Progenitor cell of endocrine pancreas (in vitro differentiated cells): Measurements from ENCODE around the gene PEX11B. TPM values are rescaled to one million over a fixed set of nuclear protein-coding genes. Genes with fewer than 3 reads are reported as not detected.
"Not testable (repeated sequence)": the region's sequence is repeated elsewhere in the genome, so short reads cannot be mapped to it uniquely, and the experiment has no call there.

Source experiments
- DNase-seq: peaks from one replicate; pipeline ENCODE4 v3.0.0; 2021; ENCODE audit warnings: low spot score; ENCODE audit not compliant: unreplicated experiment
- H3K27ac Mint-ChIP-seq: 2 replicates; pipeline ENCODE4 v1.8.0; 2021; ENCODE audit warnings: mild to moderate bottlenecking, moderate library complexity, mixed read lengths
- H3K27me3 Mint-ChIP-seq: 2 replicates; pipeline ENCODE4 v1.8.0; 2021; ENCODE audit warnings: mixed read lengths
- H3K36me3 Mint-ChIP-seq: 2 replicates; pipeline ENCODE4 v1.8.0; 2022; ENCODE audit warnings: mixed read lengths; ENCODE audit not compliant: insufficient read depth
- H3K4me1 Mint-ChIP-seq: 2 replicates; pipeline ENCODE4 v1.8.0; 2021; ENCODE audit warnings: low read depth, mixed read lengths
- H3K4me3 Mint-ChIP-seq: 2 replicates; pipeline ENCODE4 v1.8.0; 2021; ENCODE audit warnings: low read depth, mild to moderate bottlenecking, moderate library complexity, mixed read lengths
- H3K9me3 Mint-ChIP-seq: 2 replicates; pipeline ENCODE4 v1.8.0; 2021; ENCODE audit warnings: low read depth, mixed read lengths
- CTCF ChIP-seq: fragments of 200-600 bp; sonication (generic); IDR thresholded peaks from one replicate; pipeline ENCODE4 v1.5.0; 2021; ENCODE audit warnings: antibody characterized with exemption, mild to moderate bottlenecking; ENCODE audit not compliant: unreplicated experiment
- total RNA-seq: library from RNA; stranded (reverse); gene quantifications from 2 replicates; pipeline ENCODE4 v1.2.1, GENCODE V29; 2021

PEX11B gene
- total RNA-seq, 1 donor from 2014 or later: 23.9 TPM

- TF ChIP-seq CTCF: no peak
- Mint-ChIP-seq H3K27me3 (peaks cover 10% of the 10 kb centered on the region), H3K27ac (no peak overlapping the region), H3K9me3 (no peaks in the 10 kb centered on the region), H3K4me1 (no peaks in the 10 kb centered on the region), H3K4me3 (no peak overlapping the region), H3K36me3 (no peaks in the 10 kb centered on the region)
- no peak for DNase-seq
Observed at GRCh38 chr1:145942871-145943270, 24.4 kb upstream of the PEX11B start.

GRCh38 chr1:145942405-145942804 lies 23.9 kb upstream of the PEX11B start:
- no peaks in the 10 kb centered on the region for H3K36me3 Mint-ChIP-seq
- no peak for TF ChIP-seq CTCF
- peak overlapping the region; percentile 50 for H3K27ac Mint-ChIP-seq
- no peaks in the 10 kb centered on the region for H3K9me3 Mint-ChIP-seq
- no peak for DNase-seq
- H3K4me3 Mint-ChIP-seq: no peak overlapping the region
- no peaks in the 10 kb centered on the region for H3K4me1 Mint-ChIP-seq
- peaks cover 10% of the 10 kb centered on the region for H3K27me3 Mint-ChIP-seq

- no peaks in the 10 kb centered on the region for H3K9me3 Mint-ChIP-seq
- no peak for DNase-seq
- H3K27me3 Mint-ChIP-seq: peaks cover 9% of the 10 kb centered on the region
- H3K4me1 Mint-ChIP-seq: peaks cover 12% of the 10 kb centered on the region
- TF ChIP-seq CTCF: no peak
- no peaks in the 10 kb centered on the region for H3K36me3 Mint-ChIP-seq
- no peak overlapping the region for H3K4me3 Mint-ChIP-seq
- no peak overlapping the region for H3K27ac Mint-ChIP-seq
Observed at GRCh38 chr1:145937436-145937835, 18.9 kb upstream of the PEX11B start.

- Mint-ChIP-seq H3K27me3 (peaks cover 4% of the 10 kb centered on the region), H3K9me3 (no peaks in the 10 kb centered on the region), H3K4me3 (no peak overlapping the region), H3K27ac (no peak overlapping the region), H3K4me1 (peaks cover 14% of the 10 kb centered on the region), H3K36me3 (no peaks in the 10 kb centered on the region)
- no peak for DNase-seq
- no peak for TF ChIP-seq CTCF
Observed at GRCh38 chr1:145936247-145936646, 17.7 kb upstream of the PEX11B start.

GRCh38 chr1:145935708-145936107 lies 17.2 kb upstream of the PEX11B start:
- H3K27me3 Mint-ChIP-seq: peaks cover 4% of the 10 kb centered on the region
- no peaks in the 10 kb centered on the region for H3K36me3 Mint-ChIP-seq
- no peak overlapping the region for H3K4me3 Mint-ChIP-seq
- H3K9me3 Mint-ChIP-seq: no peaks in the 10 kb centered on the region
- peaks cover 14% of the 10 kb centered on the region for H3K4me1 Mint-ChIP-seq
- DNase-seq: no peak
- TF ChIP-seq CTCF: no peak
- no peak overlapping the region for H3K27ac Mint-ChIP-seq

GRCh38 chr1:145932522-145933009 lies 14.0 kb upstream of the PEX11B start:
- Mint-ChIP-seq H3K27ac (peak overlapping the region; percentile 89), H3K4me1 (peaks cover 16% of the 10 kb centered on the region)
- not testable (repeated sequence) for H3K27me3 Mint-ChIP-seq, H3K9me3 Mint-ChIP-seq, H3K4me3 Mint-ChIP-seq, DNase-seq, H3K36me3 Mint-ChIP-seq
